KOPT-K1 (cell line): Measurements from ENCODE around the gene MIF.
"Not testable (repeated sequence)": the region's sequence is repeated elsewhere in the genome, so short reads cannot be mapped to it uniquely, and the experiment has no call there.

ENCODE experiments used
- H3K27ac ChIP-seq: fragments of 200-600 bp; sonication (generic); 2 replicates; pipeline ENCODE4 v1.5.1; 2016; ENCODE audit warnings: antibody characterized with exemption, mild to moderate bottlenecking, low read depth, low read length; ENCODE audit not compliant: poor library complexity, severe bottlenecking
- H3K36me3 ChIP-seq: fragments of 200-600 bp; sonication (generic); 2 replicates; pipeline ENCODE4 v1.5.1; 2017; ENCODE audit warnings: antibody characterized with exemption, mild to moderate bottlenecking, low read length, moderate library complexity; ENCODE audit not compliant: insufficient read depth
- H3K9me3 ChIP-seq: fragments of 200-600 bp; sonication (generic); 2 replicates; pipeline ENCODE4 v1.5.1; 2017; ENCODE audit warnings: antibody characterized with exemption, low read length, mild to moderate bottlenecking; ENCODE audit not compliant: insufficient read depth, poor library complexity, severe bottlenecking

MIF gene

DNA sequence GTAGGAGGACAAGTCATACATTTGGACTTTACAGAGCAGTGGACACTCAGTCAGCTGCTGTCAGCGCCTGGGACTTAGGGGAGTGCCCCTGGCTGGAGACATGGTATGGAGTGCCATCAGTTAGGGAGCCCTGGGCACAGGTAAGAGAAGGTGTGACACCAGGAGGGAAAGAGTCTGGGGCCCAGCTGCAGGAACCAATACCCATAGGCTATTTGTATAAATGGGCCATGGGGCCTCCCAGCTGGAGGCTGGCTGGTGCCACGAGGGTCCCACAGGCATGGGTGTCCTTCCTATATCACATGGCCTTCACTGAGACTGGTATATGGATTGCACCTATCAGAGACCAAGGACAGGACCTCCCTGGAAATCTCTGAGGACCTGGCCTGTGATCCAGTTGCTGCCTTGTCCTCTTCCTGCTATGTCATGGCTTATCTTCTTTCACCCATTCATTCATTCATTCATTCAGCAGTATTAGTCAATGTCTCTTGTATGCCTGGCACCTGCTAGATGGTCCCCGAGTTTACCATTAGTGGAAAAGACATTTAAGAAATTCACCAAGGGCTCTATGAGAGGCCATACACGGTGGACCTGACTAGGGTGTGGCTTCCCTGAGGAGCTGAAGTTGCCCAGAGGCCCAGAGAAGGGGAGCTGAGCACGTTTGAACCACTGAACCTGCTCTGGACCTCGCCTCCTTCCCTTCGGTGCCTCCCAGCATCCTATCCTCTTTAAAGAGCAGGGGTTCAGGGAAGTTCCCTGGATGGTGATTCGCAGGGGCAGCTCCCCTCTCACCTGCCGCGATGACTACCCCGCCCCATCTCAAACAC, 850 bp upstream of the MIF start:
- H3K36me3 ChIP-seq: peaks cover 33% of the 10 kb centered on the region
- peak overlapping the region; percentile 81 for H3K27ac ChIP-seq

DNA sequence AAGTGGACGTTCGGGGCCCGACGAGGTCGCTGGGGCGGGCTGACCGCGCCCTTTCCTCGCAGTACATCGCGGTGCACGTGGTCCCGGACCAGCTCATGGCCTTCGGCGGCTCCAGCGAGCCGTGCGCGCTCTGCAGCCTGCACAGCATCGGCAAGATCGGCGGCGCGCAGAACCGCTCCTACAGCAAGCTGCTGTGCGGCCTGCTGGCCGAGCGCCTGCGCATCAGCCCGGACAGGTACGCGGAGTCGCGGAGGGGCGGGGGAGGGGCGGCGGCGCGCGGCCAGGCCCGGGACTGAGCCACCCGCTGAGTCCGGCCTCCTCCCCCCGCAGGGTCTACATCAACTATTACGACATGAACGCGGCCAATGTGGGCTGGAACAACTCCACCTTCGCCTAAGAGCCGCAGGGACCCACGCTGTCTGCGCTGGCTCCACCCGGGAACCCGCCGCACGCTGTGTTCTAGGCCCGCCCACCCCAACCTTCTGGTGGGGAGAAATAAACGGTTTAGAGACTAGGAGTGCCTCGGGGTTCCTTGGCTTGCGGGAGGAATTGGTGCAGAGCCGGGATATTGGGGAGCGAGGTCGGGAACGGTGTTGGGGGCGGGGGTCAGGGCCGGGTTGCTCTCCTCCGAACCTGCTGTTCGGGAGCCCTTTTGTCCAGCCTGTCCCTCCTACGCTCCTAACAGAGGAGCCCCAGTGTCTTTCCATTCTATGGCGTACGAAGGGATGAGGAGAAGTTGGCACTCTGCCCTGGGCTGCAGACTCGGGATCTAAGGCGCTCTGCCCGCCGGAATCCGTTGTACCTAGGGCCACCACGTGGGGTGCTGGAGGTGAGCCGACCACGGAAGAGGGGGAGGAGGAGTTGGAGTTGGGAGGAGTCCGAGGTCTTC, 771 bp downstream of the MIF start:
- no peaks in the 10 kb centered on the region for H3K9me3 ChIP-seq
- peak overlapping the region; percentile 81 for H3K27ac ChIP-seq
- H3K36me3 ChIP-seq: peaks cover 36% of the 10 kb centered on the region

More for the DNA sequence above, 850 bp upstream of the MIF start:
- H3K9me3 ChIP-seq: no peaks in the 10 kb centered on the region

DNA sequence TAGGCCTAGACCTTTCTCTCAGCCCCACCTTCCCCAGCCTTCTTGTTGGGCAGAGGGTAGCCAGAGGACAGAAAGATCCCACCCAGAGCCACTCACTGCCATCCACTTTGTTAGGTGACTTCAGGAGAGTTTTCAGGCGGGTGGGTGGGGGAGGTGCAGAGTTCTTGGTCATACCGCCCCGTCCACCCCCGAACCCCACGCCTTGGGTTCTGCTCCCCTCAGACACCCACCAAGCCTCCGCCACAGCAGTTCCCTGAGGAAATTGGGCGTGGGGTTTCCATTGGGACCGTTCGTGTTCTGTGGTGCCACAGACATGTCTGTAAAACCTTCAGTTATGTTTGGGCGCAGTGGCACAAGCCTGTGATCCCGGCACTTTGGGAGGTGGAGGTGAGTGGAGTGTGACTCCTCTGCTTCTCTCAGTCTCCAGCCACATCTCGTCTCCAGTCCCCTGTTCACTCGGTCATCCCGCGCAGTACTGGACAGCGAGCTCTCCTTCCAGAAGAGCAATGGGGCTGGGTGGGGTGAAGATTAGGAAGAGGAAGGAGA, 1.5 kb downstream of the MIF start:
- Histone ChIP-seq H3K36me3 (peaks cover 36% of the 10 kb centered on the region), H3K27ac (peak overlapping the region; percentile 81), H3K9me3 (no peaks in the 10 kb centered on the region)

DNA sequence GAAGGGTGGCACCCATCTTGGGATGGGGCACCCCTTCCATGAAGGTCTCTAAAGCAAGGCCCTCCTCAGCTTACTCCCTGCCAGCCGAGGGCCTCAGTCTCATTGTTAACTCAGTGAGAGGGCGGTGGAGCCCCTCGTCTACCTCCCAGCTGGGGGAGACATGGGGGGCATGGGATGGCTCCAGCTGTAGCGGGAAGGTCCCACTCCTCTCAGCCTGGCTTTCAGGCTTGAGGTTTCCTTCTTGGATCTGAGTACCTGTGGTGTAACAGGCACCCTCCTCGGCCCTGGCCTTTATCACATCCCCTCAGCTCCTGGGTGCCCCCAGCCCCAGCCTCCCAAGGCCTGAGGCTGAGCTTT, 2.0 kb downstream of the MIF start:
- no peaks in the 10 kb centered on the region for H3K9me3 ChIP-seq
- peak overlapping the region; percentile 81 for H3K27ac ChIP-seq
- peaks cover 36% of the 10 kb centered on the region for H3K36me3 ChIP-seq

DNA sequence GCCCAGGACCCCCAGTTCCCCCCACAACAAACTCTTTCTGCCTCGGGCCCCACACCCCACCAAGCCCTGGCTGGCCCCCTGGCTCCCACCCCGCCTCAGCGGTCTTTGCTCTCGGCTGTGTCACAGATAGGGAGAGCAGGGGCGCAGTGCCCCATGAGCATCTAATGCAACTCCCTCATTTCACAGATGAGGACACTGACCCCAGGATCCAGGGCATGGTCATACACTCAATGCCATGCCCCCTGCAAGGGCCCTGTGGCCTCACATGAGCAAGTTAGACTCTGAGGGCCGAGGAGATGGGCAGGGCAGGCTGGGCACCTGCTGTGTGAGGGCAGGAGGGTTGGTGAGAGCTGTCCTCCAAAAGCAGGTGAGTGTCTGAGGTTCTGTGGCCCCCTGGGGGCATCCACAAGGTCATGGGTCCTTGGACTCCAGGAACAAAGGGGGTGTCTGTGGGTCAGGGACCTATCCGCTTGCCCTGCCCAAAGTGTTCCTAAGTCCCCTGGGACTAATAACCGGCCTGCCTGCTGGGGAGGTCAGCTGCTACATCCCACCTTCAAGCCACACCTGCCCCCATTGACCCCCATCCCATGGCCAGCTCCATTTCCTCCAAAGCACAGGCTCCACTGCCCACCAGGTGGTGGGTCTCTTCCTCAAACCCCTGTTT, 2.5 kb downstream of the MIF start:
- peaks cover 36% of the 10 kb centered on the region for H3K36me3 ChIP-seq
- no peaks in the 10 kb centered on the region for H3K9me3 ChIP-seq
- no peak overlapping the region for H3K27ac ChIP-seq

DNA sequence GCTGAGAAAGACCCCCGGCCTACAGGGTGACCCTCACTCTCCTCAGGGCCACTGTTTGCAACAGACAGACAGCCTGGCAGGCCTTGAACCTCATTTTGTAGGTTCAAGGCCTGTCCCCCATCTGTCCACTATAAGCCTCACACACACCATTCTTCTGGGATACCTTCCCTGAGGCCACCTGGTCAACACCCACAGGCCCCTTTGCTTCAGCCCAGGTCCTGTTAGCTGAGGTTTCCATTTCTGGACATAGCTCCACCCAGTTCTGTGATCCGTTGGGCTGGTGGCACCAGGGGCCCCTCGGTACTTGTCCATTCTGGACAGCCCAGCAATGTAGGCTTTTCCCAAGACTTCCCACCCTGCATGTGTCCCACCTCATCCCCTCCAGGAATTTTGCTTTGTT, 3.1 kb downstream of the MIF start:
- Histone ChIP-seq H3K36me3 (peaks cover 36% of the 10 kb centered on the region), H3K9me3 (no peaks in the 10 kb centered on the region), H3K27ac (no peak overlapping the region)

DNA sequence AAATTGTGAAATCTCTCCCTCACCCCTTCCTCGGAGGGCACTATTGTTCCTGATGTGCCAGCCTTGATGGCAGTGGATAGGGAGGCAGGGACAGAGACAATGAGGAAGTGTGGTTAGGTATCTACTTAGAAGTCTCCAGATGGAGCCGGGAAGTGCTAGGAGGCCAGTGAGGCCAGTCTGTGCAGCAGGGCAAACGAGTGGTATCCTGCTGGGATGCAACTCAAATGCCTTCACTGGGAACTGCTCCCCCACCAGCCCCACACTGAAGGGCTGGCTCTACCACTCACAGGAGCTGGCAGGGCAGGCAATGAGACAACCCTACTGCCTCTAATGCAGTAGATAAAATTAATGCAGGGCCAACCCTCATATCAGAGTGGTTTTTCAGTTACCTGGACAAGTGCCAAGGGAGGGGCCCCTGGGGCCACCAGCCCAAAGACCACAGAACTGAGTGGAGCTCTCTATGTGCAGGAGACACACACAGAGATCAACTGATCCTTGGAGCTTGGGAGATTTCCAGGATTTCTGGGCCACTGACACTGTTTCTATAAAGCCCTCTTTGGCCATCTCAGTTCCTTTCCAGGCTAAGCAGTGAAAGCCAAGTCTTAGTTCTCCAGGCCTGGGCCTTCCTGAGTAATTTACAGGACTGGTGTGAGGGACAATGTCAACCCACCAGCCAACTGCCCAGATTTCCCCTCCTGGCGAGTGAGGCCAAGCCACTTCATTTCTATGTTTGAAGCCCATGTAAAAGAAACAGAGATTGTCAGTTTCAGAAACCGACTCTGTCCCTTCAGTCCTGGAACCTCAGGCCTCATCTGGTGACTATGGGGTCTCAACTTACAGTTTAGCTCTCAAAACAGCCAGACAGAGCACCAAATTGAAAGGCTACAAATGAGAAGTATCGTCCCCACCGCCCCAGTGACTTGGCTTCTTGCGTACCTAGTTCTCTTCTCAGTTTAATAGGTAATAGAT, 4.1 kb downstream of the MIF start:
- H3K9me3 ChIP-seq: no peaks in the 10 kb centered on the region
- no peak overlapping the region for H3K27ac ChIP-seq
- H3K36me3 ChIP-seq: peaks cover 36% of the 10 kb centered on the region

DNA sequence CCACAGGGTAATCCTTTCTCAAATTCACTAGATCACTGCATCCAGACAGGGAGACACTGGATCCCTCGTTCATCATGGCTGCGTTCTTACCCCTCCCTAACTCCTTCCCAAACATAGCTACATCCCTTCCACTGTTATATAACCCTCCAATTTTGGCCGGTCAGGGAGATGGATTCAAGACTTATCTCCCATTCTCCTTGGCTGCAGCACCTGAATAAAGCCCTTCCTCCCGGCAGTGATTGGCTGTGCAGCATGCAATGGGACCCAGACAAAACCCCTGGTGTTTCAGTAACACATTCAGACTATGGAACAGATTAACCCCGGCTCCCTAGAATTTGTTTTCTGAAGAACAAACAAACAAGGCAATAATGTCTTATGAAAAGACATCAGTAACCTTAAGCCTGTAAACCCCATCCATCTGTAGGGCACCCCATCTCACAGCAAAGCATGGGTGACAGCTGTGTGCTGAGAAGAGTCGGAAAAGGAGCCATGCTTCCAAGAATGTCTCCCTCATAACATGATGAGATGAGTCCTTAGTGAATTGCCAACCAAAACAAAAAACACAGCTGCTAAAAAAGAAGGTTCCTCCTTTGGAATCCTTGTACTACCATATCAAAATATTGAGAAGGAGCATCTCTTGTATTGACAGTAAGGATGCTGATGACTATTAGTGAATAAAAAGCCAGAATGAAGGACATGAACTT, 5.0 kb downstream of the MIF start:
- no peak overlapping the region for H3K27ac ChIP-seq
- no peaks in the 10 kb centered on the region for H3K9me3 ChIP-seq

DNA sequence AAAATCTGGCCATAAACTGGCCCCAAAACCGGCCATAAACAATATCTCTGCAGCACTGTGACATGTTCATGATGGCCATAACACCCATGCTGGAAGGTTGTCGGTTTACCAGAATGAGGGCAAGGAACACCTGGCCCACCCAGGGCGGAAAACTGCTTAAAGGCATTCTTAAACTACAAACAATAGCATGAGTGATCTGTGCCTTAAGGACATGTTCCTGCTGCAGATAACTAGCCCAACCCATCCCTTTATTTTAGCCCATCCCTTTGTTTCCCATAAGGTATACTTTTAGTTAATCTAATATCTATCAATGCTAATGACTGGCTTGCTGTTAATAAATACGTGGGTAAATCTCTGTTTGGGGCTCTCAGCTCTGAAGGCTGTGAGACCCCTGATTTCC, 6.0 kb downstream of the MIF start:
- H3K9me3 ChIP-seq, H3K27ac ChIP-seq: not testable (repeated sequence)
- H3K36me3 ChIP-seq: peaks cover 34% of the 10 kb centered on the region

More for the DNA sequence above, 5.0 kb downstream of the MIF start:
- H3K36me3 ChIP-seq: peaks cover 36% of the 10 kb centered on the region

DNA sequence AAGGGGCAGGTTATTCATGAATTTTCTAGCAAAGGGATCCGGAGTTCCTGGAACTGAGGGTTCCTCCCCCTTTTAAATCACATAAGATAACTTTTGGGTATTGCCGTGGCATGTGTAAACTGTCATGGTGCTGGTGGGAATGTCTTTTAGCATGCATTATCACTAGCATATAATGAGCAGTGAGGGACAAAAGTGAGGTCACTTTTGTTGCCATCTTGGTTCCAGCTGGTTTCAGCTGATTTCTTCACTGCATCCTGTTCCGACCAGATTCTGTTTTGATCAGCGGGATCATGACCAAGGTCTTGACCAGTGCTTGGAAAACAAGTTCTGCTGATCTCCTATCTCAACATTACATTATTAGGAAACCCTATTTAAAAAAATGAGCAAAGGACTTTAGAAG, 7.4 kb downstream of the MIF start:
- Histone ChIP-seq H3K27ac (no peak overlapping the region), H3K9me3 (no peaks in the 10 kb centered on the region), H3K36me3 (peaks cover 20% of the 10 kb centered on the region)

DNA sequence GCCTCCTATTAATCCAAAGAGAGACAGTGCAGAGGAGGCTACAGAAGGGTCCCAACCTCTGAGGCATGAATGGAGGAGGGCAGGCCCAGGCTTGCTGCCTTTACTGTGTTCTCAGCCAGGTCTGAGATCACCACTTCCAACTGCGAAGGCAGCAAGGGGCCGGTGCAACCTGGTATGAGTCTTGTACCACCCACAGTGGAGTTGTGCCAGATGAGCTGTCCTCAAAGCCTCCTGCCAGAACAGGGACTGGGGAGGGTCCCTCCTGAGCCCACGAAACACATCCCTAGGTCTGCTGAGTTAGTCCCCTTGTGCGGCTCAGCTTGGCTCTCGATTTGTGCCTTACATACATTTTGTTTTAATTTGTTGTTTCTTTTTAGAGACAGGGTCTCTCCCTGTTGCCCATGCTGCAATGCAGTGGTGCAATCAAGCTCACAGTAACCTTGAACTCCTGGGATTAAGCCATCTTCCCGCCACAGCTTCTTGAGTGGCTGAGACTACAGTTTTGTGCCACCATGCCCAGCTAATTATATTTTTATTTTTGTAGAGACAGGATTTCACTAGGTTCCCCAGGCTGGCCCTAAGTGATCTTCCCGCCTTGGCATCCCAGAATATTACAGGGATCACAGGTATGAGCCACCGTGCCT, 9.3 kb downstream of the MIF start:
- no peak overlapping the region for H3K27ac ChIP-seq
- H3K9me3 ChIP-seq: no peaks in the 10 kb centered on the region
- H3K36me3 ChIP-seq: 0 out of 2 replicates have a peak, but pooled peaks cover 1% of the 10 kb centered on the region

DNA sequence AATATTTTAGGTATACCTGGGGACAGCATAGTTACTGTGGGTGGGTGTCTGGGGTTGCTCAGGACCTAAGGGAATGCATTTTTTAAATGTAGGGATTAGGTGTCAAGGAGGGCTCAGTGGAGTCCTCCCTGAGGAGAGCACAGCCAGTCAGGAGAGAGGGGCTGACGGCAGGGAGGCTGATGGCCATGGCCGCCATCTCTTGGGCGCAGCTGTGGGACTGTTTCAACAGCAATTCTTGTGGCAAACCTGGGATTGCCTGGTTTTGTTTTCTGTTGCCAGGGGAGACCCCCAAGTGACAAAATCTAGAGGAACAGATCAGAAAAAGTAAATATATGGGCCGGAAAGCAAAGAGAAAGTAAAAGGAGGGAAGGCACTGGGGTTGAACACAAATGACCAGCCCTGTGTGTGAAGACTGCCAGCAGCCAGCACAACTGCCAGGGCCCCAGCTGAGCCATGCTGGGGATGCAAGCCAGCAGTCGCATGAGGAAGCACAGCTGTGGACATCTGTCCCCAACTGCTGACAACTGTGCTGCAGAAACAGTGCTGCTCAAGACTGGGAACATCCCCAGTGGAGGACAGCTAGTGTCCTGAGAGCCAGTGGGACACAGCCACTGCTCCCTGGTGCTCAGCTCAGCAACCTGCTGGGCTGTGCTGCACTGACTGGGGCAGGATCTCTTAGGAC, 10.5 kb downstream of the MIF start:
- no peaks in the 10 kb centered on the region for H3K9me3 ChIP-seq
- no peak overlapping the region for H3K27ac ChIP-seq
- no peaks in the 10 kb centered on the region for H3K36me3 ChIP-seq

DNA sequence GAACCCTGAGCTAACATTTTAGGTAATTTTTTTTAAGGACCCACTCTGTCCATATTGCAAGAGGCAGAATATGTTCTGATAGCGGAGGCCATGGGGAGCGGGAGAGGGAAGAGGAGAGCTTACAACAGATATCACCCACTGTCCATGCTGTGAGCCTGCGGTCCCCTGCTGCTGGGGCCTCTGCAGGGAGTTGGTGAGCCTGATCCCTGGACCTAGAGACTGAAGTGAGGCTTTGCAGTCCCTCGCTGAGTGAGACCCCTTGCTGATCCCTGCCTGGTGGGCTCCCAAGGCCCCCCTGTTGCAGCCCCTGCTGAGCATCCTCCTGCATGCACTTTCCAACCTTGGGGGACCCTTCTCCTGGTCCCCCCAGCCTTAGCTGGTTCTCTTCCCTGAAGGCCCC, 12.5 kb downstream of the MIF start:
- H3K27ac ChIP-seq: no peak overlapping the region
- H3K9me3 ChIP-seq: no peaks in the 10 kb centered on the region
- no peaks in the 10 kb centered on the region for H3K36me3 ChIP-seq
